ENCODE results near the gene FAAP24.
"Not testable (repeated sequence)": the region's sequence is repeated elsewhere in the genome, so short reads cannot be mapped to it uniquely, and the experiment has no call there.

The FAAP24 gene

DNA sequence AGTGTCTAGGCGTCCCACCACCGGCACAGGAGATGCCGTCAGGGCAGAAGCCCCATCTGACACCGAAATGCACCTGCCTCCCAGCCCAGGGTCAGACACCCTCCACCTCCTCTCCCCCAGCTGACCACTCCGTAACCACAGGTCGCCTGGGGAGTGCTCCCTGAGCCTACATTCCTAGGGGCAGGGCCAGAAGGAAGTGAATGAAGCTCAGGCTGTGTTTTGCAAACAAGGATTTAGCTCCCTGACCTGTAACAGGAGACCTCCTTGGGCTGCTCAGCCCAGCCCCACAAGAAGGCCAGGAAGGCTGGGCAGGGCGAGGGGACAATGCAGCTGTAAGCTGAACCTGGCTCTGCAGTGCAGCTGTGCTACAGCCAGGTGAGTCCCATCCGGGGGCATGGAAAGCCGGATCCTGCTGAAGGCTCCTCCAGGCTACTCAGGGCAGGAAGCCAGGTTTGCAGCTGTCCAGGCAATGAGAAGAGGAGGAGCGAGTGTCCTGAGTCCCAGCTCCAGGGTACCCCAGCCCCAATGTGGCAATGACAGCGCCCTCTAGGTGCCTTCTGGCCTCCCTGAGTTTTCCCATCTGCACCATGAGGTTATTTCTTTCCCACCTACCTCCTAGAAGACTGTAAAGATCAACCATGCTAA is 50.6 kb downstream of the FAAP24 start:
- H3K4me3 ChIP-seq (ENCODE audit: low read depth, low read length) = no peak overlapping the region
- TF ChIP-seq MYC (IDR thresholded peaks at IDR 0.05; ENCODE audit: low read depth, low read length) (no peak), POLR2A (IDR thresholded peaks at IDR 0.05; ENCODE audit: extremely low read depth, insufficient read length) (no peak)
- TF ChIP-seq, protein P1, sequence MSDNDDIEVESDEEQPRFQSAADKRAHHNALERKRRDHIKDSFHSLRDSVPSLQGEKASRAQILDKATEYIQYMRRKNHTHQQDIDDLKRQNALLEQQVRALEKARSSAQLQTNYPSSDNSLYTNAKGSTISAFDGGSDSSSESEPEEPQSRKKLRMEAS (IDR thresholded peaks at IDR 0.05; ENCODE audit: low read depth, low read length) = no peak
- TF ChIP-seq, protein P2, sequence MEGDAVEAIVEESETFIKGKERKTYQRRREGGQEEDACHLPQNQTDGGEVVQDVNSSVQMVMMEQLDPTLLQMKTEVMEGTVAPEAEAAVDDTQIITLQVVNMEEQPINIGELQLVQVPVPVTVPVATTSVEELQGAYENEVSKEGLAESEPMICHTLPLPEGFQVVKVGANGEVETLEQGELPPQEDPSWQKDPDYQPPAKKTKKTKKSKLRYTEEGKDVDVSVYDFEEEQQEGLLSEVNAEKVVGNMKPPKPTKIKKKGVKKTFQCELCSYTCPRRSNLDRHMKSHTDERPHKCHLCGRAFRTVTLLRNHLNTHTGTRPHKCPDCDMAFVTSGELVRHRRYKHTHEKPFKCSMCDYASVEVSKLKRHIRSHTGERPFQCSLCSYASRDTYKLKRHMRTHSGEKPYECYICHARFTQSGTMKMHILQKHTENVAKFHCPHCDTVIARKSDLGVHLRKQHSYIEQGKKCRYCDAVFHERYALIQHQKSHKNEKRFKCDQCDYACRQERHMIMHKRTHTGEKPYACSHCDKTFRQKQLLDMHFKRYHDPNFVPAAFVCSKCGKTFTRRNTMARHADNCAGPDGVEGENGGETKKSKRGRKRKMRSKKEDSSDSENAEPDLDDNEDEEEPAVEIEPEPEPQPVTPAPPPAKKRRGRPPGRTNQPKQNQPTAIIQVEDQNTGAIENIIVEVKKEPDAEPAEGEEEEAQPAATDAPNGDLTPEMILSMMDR (IDR thresholded peaks at IDR 0.05; ENCODE audit: low read depth, low read length) = no peak

DNA sequence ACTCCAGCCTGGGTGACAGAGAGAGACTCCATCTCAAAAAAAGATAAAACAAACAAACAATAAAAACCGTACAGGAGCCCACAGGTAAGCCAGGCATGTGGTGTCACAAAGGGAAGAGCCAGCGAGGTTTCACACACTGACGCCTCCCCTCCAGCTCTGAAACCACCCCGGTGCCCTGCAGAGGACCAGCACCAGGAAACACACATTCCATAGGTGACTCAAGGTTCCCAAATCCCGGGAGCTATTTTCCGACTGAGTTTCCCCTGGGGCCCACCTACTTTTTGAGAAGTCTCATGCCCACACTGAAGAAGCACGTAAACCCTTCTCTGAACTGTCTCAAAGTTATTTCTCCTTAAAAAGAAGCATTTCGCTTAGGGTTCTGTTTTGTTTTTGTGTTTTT is 52.4 kb downstream of the FAAP24 start:
- H3K4me3 ChIP-seq (ENCODE audit: low read depth, low read length) = no peak overlapping the region
- TF ChIP-seq, protein P1 (IDR thresholded peaks at IDR 0.05; ENCODE audit: low read depth, low read length) = no peak
- TF ChIP-seq MYC (IDR thresholded peaks at IDR 0.05; ENCODE audit: low read depth, low read length) = no peak
- no peak for TF ChIP-seq POLR2A (IDR thresholded peaks at IDR 0.05; ENCODE audit: extremely low read depth, insufficient read length)
- TF ChIP-seq, protein P2 (IDR thresholded peaks at IDR 0.05; ENCODE audit: low read depth, low read length) = no peak
- DNase-seq (ENCODE audit: low read depth) = no peak

More for the DNA sequence above, 50.6 kb downstream of the FAAP24 start:
- DNase-seq (ENCODE audit: low read depth) = no peak

DNA sequence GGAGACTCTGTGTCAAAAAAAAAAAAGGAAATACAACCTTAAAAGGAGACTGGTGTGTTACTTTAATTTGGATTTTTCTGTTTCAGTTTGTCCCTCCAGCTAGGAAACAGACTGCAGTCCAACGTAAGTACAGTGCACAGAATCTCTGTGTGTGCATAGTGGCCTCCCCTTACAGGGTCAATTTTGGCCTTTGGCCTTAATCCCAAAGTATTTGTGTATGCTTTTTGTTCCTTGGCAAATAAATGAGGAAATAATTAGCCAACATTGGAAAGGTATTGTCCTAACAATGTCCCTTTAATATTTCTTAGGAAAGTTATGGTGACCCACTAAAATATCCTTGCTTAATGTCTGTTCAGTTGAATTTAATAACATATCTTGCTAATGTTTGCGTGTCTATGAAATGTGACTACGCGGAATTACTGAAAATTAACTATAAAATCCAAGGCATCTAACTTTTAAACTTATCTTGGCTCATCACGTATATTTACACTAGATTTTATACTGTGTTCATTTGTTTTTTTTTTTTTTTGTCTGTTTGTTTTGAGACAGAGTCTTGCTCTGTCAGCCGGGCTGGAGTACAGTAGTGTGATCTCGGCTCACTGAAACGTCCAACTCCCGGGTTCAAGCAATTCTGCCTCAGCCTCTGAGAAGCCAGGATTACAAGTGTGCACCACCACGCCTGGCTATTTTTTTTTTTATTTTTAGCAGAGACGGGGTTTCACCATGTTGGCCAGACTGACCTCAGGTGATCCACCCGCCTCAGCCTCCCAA is 53.6 kb downstream of the FAAP24 start:
- DNase-seq (ENCODE audit: low read depth); H3K4me3 ChIP-seq (ENCODE audit: low read depth, low read length): not testable (repeated sequence)

DNA sequence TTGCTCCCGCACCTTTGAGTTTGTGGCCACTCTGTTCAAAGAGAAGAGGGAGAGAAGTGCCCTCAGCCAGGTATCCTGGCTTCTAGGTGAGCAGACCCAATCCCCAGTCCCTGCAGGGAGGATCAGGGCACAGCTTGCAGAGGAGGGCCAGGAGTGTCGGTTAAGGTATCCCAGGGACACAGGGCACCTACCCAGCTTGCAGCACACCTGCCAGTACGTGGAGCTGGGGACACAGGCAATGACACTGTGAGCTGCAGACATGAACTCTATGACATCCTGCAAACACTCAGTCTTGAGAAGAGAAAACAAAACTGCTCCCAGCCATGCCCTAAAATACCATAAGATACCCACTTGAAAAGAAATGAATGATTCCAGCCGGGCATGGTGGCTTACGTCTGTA is 54.6 kb downstream of the FAAP24 start:
- H3K4me3 ChIP-seq (ENCODE audit: low read depth, low read length); DNase-seq (ENCODE audit: low read depth): not testable (repeated sequence)
